HG02798 (cell line): ENCODE results near the gene PEX11B.

Source experiments
- ATAC-seq: cut with Tn5 transposase; IDR thresholded peaks from one replicate; pipeline ENCODE4 v1.9.1; 2021; ENCODE audit warnings: mild to moderate bottlenecking; ENCODE audit not compliant: unreplicated experiment, poor library complexity

The PEX11B gene

GRCh38 chr1:145916745-145917144, 1.8 kb downstream of the PEX11B start:
- no peak for ATAC-seq

GRCh38 chr1:145912128-145912641, 6.3 kb downstream of the PEX11B start:
- no peak for ATAC-seq

DNA sequence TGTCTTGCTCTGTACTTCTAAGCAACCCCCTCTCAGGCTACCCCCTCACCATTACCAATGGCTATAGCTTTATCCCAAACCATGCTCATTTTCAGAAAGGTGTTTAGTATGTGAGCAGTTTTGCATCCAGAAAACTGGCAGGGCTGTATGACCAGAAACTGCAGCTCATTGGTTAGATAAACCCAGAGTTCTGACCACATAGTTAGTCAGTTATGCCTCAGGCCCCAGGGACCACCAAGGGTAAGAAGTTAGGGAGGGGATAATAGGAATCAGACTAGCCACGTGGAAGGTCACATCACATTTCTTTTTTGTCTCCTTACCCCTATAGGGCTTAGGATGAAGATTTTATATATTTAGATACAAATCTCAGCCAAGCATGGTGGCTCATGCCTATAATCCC, 9.9 kb downstream of the PEX11B start:
- no peak for ATAC-seq

GRCh38 chr1:145906954-145907753, 11.4 kb downstream of the PEX11B start:
- no peak for ATAC-seq

- ATAC-seq = no peak
These were observed 17.1 kb downstream of the PEX11B start for GRCh38 chr1:145901312-145902021.

DNA sequence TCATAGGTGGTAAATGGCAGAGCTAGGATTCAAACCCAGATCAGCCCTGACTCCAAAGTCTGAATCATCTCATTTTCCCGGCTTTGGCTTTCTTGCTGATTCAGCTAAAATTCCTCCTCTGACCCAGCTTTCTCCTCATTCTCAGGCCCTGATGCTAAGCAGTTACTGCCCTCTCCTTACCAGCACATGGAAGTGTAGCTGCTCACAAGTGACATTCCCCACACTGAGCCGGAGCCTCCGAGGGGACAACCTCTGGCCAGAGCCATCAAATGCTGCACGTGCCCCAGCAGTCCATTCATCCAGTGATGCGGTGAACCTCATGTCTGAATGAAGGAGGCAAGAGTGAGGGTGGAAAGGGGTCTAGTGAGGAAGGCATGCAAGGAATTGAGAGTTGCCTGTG, 19.8 kb downstream of the PEX11B start:
- ATAC-seq = no peak

DNA sequence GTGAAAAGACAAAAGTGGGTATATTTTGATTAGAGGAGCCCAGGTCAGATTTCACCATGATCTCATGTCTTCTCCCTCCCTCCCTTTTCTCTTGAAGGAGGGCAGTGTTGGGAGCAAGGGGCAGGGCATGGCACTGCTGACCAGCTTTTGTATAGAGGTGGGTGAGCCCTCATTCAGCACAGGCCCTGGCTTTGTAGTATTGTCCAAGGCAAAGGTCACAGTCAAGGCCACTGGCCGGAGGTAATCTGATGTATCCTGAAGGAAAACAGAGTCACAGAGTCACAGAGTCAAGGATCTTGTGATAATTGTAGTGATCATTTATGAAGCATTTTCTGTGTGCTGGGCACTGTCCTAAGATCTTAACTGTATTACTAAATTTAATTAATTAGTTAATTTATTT, 20.5 kb downstream of the PEX11B start:
- no peak for ATAC-seq

DNA sequence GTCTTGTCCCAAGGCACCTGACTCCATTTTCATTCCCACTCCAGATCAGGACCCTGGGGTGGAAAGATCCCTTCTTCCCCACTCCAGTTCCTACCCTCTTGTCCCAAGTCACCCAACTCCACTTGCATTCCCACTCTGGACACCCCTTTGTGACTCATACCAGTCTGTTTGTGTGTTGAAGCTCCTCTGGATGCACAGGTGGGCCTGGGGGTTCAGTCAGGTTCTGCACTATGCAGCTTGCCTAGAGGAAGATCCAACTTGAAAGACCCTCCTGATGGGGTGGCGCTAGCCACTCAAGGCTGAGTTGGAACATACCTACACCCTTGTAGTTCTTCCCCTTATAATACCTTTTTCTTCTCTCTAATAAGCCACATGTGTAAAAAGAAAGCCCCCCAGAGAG, 23.0 kb downstream of the PEX11B start:
- ATAC-seq = no peak

- no peak for ATAC-seq
These were observed 25.0 kb downstream of the PEX11B start for GRCh38 chr1:145893306-145894055.

- no peak for ATAC-seq
These were observed 25.9 kb downstream of the PEX11B start for GRCh38 chr1:145892486-145893087.

DNA sequence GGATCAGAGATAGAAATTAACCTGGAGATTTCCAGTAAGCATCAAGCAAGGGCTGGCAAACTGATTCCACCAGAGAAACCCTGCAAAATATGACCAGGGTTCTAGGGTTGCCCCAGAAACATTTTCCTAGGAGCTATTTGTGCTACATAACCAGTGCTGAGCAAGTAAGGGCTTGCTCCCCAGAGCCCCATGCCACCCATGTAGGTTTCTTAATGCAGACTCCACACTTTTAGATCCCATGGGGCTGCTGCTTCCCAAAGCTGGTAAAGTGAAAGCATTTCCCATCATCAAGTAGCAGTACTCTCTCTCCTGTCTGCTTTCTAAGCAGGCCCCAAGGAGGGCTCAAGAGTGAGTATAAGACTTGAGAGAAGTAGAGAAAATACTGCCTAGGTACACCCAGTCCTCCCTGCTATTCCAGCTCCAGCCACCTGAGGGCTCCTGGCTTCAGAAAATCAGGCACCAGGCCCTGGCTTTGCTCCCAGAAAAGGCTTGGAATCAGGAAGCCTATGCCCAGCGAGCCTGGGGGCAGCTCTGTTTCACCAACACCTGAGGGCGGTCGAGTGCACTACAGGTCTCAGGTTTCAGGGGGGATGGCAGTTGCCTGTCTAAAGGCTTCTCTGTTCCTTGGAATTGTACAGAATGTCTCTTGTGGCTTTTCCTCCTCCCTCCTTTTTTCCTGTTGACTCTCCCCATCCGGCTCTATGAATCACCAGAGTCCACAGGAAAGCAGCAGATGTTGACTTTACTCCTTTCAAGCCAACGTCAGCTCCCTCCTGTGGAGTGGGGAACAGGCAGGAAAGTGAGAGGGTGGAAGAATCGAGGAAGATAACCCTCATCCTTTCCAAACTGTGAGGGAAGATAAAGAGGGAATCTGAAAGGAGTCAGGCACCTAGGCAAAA, 26.7 kb downstream of the PEX11B start:
- ATAC-seq = no peak

- ATAC-seq = no peak
These were observed 27.4 kb downstream of the PEX11B start for GRCh38 chr1:145891143-145891542.

GRCh38 chr1:145889722-145890121, 28.8 kb downstream of the PEX11B start:
- no peak for ATAC-seq

DNA sequence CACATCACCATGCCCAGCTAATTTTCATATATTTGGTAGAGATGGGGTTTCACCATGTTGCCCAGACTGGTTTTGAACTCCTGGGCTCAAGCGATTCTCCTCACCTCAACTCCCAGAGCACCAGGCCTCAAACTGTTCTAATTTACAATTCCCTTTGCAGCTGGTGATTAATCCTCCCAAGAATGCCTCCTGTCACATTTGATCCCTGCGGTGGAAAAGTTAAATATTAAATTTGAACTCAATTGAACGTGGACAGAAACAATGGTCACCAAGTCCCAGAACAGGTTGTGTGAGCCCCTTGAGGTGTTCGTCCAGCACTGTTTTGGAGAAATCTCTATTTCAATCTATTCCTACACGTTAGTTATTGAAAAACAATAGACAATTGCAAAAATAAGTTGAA, 30.9 kb downstream of the PEX11B start:
- no peak for ATAC-seq

GRCh38 chr1:145886816-145887215, 31.7 kb downstream of the PEX11B start:
- ATAC-seq = no peak

DNA sequence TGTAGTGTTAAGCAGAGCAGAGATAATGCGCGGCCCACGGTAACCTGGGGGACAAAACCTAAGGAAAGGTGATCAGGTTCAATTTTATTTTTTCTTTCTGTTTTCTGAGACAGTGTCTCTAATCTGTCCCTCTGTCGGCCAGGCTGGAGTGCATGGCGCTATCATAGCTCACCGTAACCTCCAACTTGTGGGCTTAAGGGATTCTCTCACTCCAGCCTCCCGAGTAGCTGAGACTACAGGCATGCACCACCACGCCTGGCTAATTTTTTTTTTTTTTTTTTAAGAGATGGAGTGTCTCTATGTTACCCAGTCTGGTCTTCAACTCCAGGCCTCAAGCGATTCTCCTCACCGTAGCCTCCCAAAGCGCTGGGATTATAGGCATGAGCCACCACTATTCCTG, 32.1 kb downstream of the PEX11B start:
- no peak for ATAC-seq

GRCh38 chr1:145885738-145886287, 32.7 kb downstream of the PEX11B start, which contains the start of gene ANKRD35:
TSS of gene ANKRD35 (minus strand) at chr1:145885866. CDS start at chr1:145885758, 108 bp downstream.
- ATAC-seq = peak; percentile 99

GRCh38 chr1:145884675-145885074, 33.8 kb downstream of the PEX11B start:
- no peak for ATAC-seq

GRCh38 chr1:145879775-145880174, 38.7 kb downstream of the PEX11B start:
- no peak for ATAC-seq
